Prostate gland (tissue), 2 donors: ENCODE measurements around the gene TMEM178B. TPM values are rescaled to one million over a fixed set of nuclear protein-coding genes. Genes with fewer than 3 reads are reported as not detected.

Experiments
- DNase-seq: peaks from one replicate; pipeline ENCODE4 v3.0.0-alpha.2; 2019; ENCODE audit warnings: low spot score
- H3K27ac ChIP-seq, 2 donors: fragments of 200-600 bp; sonication (generic); 2 replicates each; pipeline ENCODE4 v1.5.1; 2017 to 2019
- H3K27me3 ChIP-seq: fragments of 200-600 bp; sonication (generic); replicated peaks from 2 replicates; pipeline ENCODE4 v1.5.1; 2019; ENCODE audit not compliant: insufficient read depth
- H3K36me3 ChIP-seq, 2 donors: fragments of 200-600 bp; sonication (generic); 1 replicate in 1 of 2; 2 replicates in 1 of 2; pipeline versions ENCODE4 v1.5.1 to v1.8.1; 2017 to 2019
- H3K4me1 ChIP-seq: fragments of 200-600 bp; sonication (generic); replicated peaks from 2 replicates; pipeline ENCODE4 v1.5.1; 2019
- H3K4me3 ChIP-seq, 2 donors: fragments of 200-600 bp; sonication (generic); 2 replicates each; pipeline ENCODE4 v1.5.1; 2017 to 2019
- H3K9me3 ChIP-seq: fragments of 200-600 bp; sonication (generic); 2 replicates; pipeline ENCODE4 v1.5.1; 2017
- POLR2A ChIP-seq: fragments of 450-650 bp; IDR thresholded peaks from one replicate; pipeline ENCODE4 v1.6.1; 2016; ENCODE audit warnings: antibody characterized with exemption, mild to moderate bottlenecking
- POLR2AphosphoS5 ChIP-seq: sonication (generic); formaldehyde crosslinking; IDR thresholded peaks from one replicate; pipeline ENCODE4 v1.6.1; 2017; ENCODE audit warnings: antibody characterized with exemption
- WGBS: methylation state at CpG from one replicate; pipeline ENCODE4 v1.1.5; 2018; 5-methylcytosine and 5-hydroxymethylcytosine counted together
- intact Hi-C: fragments of 100-400 bp; cut with DNase I; formaldehyde crosslinking; loops from one replicate; pipeline ENCODE4 v1.14.2; 2022
- total RNA-seq, 2 donors: library from RNA; depleted of rRNA; stranded (reverse); fragments of >200 nt; gene quantifications; one replicate each; pipeline ENCODE4 v1.1.0, GENCODE V29; 2016
- TF ChIP-seq, protein P1 (sequence below), 4 experiments: fragments of 200-600 bp in 2 of 4; fragments of 450-650 bp in 2 of 4; sonication (generic) in 2 of 4; IDR thresholded peaks; 1 replicate in 3 of 4; 2 replicates in 1 of 4; pipeline ENCODE4 v1.5.1; 2016 to 2019; ENCODE audit warnings: antibody characterized with exemption in 4 of 4, mild to moderate bottlenecking in 2 of 4, moderate library complexity in 2 of 4

The TMEM178B gene
- total RNA-seq, 2 donors from 2014 or later = 3.4 to 5.2 TPM

DNA sequence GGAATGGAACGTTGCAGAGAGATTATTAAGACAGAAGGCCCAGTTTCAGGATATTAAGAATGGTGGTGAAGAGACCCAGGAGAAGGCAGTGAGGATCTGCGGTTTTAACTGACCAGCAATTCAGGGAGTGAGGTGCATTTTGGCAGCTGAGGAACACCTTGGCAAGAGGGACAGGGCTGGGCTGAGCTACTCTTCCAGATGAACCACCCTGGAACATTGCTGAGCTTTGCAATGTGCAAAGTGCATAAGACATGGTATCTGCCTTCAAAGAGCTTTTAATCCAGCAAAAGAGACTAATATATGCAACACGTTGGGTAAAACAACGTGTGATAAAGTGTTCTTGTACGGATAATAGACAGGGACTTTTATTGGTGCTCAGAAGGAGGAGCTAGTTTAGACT, 296.3 kb downstream of the TMEM178B start:
- Histone ChIP-seq H3K4me1 (peaks cover 7% of the 10 kb centered on the region), H3K27me3 (no peaks in the 10 kb centered on the region), H3K9me3 (no peaks in the 10 kb centered on the region), H3K27ac (peak overlapping the region; percentile 43 to 74), H3K4me3 (no peak overlapping the region), H3K36me3 (no peaks in the 10 kb centered on the region)
- WGBS = 62% methylated on average over 5 of the region's 5 CpGs
- intact Hi-C loops = no loop called here
- DNase-seq = no peak
- TF ChIP-seq POLR2A = no peak
- no peak for TF ChIP-seq POLR2AphosphoS5
- TF ChIP-seq, protein P1, sequence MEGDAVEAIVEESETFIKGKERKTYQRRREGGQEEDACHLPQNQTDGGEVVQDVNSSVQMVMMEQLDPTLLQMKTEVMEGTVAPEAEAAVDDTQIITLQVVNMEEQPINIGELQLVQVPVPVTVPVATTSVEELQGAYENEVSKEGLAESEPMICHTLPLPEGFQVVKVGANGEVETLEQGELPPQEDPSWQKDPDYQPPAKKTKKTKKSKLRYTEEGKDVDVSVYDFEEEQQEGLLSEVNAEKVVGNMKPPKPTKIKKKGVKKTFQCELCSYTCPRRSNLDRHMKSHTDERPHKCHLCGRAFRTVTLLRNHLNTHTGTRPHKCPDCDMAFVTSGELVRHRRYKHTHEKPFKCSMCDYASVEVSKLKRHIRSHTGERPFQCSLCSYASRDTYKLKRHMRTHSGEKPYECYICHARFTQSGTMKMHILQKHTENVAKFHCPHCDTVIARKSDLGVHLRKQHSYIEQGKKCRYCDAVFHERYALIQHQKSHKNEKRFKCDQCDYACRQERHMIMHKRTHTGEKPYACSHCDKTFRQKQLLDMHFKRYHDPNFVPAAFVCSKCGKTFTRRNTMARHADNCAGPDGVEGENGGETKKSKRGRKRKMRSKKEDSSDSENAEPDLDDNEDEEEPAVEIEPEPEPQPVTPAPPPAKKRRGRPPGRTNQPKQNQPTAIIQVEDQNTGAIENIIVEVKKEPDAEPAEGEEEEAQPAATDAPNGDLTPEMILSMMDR (IDR thresholded peaks at IDR 0.05) = no peak

DNA sequence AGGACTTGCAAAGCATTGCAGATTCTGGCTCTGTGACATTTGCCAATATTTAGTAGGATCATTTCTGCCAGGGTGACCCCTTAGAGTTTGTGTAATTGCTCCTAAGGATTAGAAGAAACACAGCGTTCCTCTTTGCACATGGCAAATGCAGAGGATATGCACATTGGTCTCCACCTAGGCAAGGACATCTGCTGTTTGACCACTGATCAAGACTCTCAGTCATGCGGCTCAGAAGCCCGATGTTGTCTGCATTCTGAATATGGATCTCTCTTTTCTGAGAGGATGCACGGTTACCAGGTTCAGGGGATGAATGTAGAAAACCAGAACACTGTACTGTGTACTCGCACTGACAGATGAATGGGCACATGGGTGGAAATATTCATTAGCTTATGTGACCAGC, 296.8 kb downstream of the TMEM178B start:
- Histone ChIP-seq H3K4me1 (peaks cover 7% of the 10 kb centered on the region), H3K4me3 (no peak overlapping the region), H3K36me3 (no peaks in the 10 kb centered on the region), H3K27me3 (no peaks in the 10 kb centered on the region), H3K9me3 (no peaks in the 10 kb centered on the region), H3K27ac (no peak overlapping the region)
- no peak for DNase-seq
- intact Hi-C loops = no loop called here
- 98% methylated on average over 5 of the region's 5 CpGs for WGBS
- TF ChIP-seq POLR2AphosphoS5 = no peak

DNA sequence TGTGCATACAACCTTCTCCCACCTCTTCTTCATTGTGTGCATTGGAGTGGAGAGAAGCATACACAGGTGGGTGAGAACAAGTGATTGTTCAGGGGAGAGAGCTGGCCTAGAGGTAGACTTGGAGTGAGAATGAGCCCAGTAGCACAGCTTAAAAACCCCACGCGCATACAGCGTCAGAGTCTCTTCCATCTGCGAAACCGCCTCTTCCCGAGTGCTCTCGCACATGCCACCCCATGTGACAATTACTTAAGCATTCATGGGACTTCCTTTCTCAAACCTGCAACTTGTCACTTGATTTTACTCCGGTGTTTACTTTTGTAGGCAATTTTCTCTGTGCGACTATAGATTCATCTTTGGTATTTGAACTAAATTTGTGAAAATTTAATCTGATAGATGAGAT, 300.6 kb downstream of the TMEM178B start:
- Histone ChIP-seq H3K4me3 (no peak overlapping the region), H3K9me3 (no peaks in the 10 kb centered on the region), H3K36me3 (no peaks in the 10 kb centered on the region), H3K27ac (no peak overlapping the region), H3K4me1 (peaks cover 5% of the 10 kb centered on the region), H3K27me3 (no peaks in the 10 kb centered on the region)
- no peak for DNase-seq
- TF ChIP-seq, protein P1 (IDR thresholded peaks at IDR 0.05) = no peak
- TF ChIP-seq POLR2AphosphoS5 = no peak
- 93% methylated on average over 9 of the region's 9 CpGs for WGBS
- intact Hi-C loops = no loop called here

DNA sequence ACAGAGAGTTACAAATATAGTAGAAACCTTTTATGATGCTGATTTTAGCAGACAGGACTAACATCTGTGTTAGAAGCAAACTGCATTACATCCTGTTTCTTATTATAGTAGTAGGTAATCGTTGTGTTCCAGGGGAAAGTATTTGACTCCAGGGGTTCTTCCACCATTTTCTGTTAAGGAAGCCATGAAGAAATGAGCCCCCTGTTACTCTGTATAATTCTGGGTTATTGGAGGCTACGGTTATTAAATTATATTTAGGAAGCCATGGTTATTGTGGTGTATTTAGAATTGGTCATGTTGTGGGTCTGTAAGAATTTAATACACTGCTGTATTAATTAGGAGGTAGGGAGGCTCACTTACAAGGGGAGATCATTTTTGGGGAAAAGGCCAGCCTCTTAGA, 301.6 kb downstream of the TMEM178B start:
- WGBS = 85% methylated on average over 2 of the region's 2 CpGs
- no peaks in the 10 kb centered on the region for H3K27me3 ChIP-seq
- H3K36me3 ChIP-seq = no peaks in the 10 kb centered on the region
- no peak for DNase-seq
- H3K4me3 ChIP-seq = no peak overlapping the region
- no peaks in the 10 kb centered on the region for H3K4me1 ChIP-seq
- intact Hi-C loops = no loop called here
- no peak overlapping the region for H3K27ac ChIP-seq
- no peak for TF ChIP-seq POLR2A
- H3K9me3 ChIP-seq = no peaks in the 10 kb centered on the region

DNA sequence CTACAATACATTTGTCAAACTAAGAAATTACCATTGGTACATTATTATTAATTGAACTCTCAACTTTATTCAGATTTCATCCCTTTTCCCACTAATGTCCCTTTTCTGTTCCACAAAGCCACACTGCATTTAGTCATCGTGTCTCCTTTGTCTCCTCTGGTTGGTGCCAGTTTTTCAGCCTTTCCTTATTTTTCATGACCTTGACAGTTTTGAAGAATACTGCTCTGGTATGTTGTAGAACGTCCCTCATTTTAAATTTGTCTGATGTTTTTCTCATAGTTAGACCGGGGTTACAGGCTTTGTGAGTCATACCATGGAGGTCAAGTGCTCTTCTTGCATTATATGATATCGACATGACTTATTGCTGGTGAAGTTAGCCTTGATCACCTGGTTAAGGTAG, 304.0 kb downstream of the TMEM178B start:
- DNase-seq = no peak
- TF ChIP-seq POLR2A = no peak
- TF ChIP-seq POLR2AphosphoS5 = no peak
- TF ChIP-seq, protein P1 (IDR thresholded peaks at IDR 0.05) = no peak
- 74% methylated on average over 4 of the region's 4 CpGs for WGBS
- H3K36me3 ChIP-seq = no peaks in the 10 kb centered on the region
- intact Hi-C loops = no loop called here
- H3K9me3 ChIP-seq = no peaks in the 10 kb centered on the region
- no peaks in the 10 kb centered on the region for H3K27me3 ChIP-seq
- H3K4me3 ChIP-seq = no peak overlapping the region
- H3K4me1 ChIP-seq = no peaks in the 10 kb centered on the region
- no peak overlapping the region for H3K27ac ChIP-seq

DNA sequence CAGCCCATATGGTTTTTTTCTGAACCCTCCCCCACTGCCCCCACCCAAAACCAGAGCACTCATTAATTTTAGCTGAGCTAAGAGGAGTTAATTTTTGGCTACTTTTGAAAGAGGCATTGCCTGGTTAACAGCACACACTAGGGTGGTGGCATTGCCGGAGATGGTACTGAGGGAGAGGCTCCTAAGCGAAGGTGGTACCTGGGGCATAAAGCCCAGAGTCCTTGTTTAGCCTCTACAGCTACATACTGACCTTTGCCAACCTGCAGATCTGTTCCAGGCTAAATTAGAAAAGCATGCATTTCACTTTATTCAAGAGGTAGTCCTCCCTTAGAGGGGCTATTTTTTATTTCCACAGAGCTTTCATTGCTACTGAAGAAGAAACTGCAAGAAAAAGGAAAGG, 304.5 kb downstream of the TMEM178B start:
- TF ChIP-seq, protein P1 (IDR thresholded peaks at IDR 0.05) = no peak
- TF ChIP-seq POLR2AphosphoS5 = no peak
- no peak for TF ChIP-seq POLR2A
- H3K27ac ChIP-seq = no peak overlapping the region
- no peaks in the 10 kb centered on the region for H3K9me3 ChIP-seq
- intact Hi-C loops = no loop called here
- no peak overlapping the region for H3K4me3 ChIP-seq
- DNase-seq = no peak
- no peaks in the 10 kb centered on the region for H3K27me3 ChIP-seq
- H3K4me1 ChIP-seq = no peaks in the 10 kb centered on the region
- 96% methylated on average over 2 of the region's 2 CpGs for WGBS
- H3K36me3 ChIP-seq = no peaks in the 10 kb centered on the region
